GM12801 (cell line): ENCODE data around the gene TTLL1.

Source experiments
- TF ChIP-seq, protein P1 (sequence below): IDR thresholded peaks from one replicate; pipeline ENCODE4 v1.5.1; 2011; ENCODE audit warnings: control low read depth; ENCODE audit not compliant: insufficient read length; ENCODE audit errors: extremely low read depth

TTLL1 gene

DNA sequence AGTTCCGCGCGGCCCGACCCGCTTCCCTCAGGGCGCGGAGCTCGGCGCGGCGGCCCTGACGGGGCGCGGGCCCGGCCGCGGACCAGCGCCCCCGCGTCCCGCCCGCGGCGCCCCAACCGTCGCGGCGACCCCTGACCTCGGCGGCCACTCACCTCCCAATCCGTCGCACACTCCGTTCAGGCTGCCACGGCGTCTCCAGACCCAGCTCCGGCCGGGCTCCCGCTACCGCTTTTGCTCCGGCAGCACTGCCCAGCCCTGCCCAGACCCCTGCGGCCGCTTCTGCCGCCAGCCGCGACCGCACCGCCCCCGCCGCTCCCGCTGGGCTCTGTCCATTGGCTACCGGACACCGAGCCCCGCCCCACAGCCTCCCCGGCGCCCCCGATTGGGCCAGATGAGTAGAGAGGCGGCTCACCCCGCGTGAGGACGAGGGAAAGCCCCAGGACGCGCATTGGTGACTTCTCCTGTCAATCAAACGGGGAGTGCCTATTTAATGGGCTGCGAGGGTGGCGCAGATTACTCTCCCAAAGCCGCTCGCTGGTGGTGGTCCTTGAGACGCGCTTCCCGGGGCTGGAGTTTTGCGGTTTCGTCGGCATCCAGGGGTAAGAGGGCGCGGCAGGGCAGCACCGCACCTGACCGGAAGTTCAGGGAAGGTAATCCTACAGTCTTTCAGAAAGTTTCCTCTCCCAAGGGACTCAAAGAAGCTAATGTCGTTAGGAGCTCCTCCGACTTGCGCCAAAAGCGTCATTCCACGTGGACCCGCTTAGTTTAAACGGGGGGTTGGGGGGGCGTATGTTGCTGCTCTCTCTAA is 74.1 kb downstream of the TTLL1 start, which contains the start of gene PACSIN2:
Gene PACSIN2 (minus strand): TSS at position 281 of the 808 bp plus-strand sequence. CDS start 103,069 bp downstream, outside the sequence.
- TF ChIP-seq, protein P1, sequence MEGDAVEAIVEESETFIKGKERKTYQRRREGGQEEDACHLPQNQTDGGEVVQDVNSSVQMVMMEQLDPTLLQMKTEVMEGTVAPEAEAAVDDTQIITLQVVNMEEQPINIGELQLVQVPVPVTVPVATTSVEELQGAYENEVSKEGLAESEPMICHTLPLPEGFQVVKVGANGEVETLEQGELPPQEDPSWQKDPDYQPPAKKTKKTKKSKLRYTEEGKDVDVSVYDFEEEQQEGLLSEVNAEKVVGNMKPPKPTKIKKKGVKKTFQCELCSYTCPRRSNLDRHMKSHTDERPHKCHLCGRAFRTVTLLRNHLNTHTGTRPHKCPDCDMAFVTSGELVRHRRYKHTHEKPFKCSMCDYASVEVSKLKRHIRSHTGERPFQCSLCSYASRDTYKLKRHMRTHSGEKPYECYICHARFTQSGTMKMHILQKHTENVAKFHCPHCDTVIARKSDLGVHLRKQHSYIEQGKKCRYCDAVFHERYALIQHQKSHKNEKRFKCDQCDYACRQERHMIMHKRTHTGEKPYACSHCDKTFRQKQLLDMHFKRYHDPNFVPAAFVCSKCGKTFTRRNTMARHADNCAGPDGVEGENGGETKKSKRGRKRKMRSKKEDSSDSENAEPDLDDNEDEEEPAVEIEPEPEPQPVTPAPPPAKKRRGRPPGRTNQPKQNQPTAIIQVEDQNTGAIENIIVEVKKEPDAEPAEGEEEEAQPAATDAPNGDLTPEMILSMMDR = no peak

DNA sequence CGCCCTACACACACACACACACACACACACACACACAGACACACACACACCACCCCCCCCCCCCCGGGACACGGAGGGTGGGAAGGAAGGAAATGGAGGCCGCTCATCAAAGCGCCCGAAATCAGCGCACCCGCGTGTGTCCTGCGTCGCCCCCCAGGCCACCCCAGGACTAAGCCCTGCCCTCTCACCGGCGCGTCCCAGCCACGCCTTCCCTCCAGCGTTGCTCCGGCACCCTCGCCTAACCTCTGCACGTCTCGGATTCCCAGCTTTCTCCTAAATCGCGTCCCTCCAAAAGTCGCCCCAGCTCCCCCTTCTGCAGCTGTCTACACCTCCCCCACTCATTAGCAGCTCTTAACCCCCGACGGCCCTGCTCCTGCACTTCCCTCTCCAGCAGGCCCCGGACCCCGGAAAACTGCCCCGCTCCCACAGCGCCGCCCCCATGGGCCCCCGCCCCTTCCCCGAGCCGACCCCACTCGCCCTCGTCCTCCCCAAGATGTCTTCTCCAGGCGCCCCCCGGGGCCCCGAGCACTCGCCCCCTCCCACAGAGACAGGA is 74.8 kb downstream of the TTLL1 start:
- TF ChIP-seq, protein P1 = no peak

DNA sequence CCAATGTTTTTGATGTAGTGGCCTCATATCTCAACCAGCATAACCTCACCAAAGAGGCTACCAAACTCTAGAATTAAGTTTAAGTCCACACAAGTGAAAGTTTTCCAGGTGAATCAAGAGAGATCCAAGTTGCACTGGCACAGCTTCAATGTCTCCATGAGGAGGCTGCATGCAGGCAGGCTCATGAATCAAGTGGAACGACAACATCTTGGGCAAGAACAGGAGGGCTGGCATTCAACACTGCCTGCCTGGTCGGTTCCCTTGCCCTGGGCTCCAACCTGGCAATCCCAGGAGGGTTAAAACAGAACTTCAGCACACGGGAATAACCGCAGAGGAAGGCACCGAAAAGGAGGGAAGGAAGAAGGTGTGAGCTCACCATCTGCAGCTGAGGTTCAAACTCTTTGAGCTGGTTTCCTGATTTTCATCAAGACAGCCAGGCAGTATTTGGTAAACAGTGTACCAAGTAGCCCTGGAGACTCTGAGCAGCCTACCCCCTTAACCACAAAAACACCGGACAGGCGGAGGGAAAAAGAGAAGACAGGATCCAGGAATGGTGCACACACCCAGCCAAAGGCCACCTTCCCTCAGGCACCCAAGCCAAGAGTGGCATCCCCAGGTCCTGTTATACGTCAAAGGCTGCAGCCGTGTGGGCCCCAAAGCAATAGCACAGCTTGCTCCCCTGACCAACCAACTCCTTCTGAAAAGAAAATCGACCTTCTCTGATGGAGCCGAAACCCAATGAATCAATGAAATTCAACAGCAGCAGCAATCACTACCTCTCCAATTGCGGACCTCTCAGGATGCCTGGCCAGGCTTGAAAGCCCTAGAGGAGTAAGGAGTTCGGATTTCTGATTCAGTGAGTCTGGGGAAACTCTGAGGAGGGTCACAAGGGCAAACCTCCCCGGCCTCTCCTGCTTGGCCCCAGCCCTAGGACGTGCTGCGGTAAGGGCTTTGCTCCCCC is 75.6 kb downstream of the TTLL1 start:
- TF ChIP-seq, protein P1 = no peak

DNA sequence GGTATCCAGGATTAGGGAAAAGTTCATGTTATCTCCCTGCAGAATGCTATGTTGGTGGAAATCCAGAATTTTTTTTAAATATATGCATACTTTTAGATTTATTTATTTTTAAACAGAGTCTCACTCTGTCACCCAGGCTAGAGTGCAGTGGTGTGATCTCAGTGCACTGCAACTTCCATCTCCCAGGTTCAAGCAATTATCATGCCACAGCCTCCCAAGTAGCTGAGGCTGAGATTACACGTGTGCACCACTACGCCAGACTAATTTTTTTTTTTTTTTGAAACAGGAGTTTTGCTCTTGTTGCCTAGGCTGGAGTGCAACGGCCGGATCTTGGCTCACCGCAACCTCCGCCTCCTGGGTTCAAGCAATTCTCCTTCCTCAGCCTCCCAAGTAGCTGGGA is 76.8 kb downstream of the TTLL1 start:
- TF ChIP-seq, protein P1 = no peak

DNA sequence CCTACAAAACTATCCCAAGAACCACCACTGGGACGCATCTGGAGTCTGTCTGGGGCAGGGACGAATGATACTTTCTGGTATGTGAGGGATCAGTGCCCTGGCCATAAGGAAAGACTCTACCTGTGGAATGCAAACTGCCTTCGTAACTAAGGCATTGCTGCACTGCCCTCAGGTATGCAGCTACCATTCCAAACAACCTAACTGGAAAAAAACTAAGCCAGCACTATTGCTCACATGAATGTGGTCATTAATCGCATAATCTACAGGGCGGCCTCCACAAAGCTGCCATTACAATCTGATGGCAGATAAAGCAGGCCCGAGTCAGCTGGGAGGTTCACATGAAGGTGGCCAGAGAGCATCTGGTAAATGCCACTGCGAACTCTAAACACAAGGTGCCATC is 78.1 kb downstream of the TTLL1 start:
- TF ChIP-seq, protein P1 = no peak

DNA sequence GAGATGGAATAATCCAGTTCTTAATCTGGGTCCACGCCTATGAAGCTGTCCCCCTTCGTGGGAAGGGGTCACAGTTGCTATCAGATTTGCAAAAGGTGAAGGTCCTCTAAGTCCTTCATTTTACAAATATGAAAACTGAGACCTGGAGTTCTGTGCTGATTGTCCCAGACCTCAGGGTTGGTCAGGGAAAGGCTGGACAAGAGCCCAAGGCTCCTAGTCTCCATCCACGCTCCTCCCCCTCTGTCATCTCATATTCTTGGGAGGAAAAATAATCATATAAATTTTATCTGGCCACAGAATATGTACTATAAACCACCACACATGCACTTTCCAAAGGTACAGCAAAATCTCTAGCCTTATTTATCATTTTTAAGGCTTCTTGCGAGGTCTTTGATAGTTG is 79.7 kb downstream of the TTLL1 start:
- TF ChIP-seq, protein P1 = no peak

DNA sequence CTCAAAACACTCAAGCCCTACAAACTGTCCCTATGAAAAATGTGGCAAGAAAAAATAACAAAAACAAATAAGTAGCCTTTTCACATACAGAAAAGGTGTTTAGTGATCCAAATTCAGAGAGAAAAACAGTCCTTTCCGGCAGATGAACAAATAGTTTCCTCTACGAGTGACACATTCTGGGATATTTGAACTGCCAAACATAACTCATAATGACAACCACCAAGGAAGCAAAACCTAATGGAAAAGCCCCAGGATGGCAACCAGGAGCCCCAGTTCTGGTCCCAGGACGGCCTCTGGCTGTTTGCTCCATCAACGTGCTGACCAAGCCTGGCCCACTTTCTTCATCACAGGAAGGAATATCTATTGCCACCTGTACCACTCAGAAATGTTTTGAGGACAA is 80.3 kb downstream of the TTLL1 start:
- TF ChIP-seq, protein P1 = no peak
